Measurements from ENCODE around the gene NFAM1.

Gene NFAM1

DNA sequence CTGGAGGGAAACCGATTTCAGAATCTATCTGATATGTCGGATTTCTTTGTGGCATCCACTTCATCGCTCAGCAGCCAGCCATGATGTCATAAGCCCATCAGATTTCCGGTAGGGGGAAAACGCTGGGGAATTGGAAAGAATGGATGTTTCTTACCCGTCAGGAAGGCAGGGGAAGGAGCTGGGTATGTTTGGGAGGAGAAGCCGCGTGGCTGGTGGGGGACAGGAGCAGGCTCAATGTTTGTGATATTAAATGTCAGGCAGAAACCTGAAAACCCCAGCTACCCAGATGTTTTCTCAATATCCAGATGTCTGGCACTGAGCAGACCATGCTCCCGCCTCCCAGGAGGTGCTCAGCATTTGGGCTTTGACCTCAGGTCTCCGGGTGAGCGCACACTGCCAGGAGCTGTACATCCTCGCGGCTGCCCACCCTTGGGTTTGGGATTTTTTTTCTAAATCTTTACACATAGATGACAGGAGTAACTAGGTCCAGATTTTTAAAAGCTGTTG lies 67.5 kb downstream of the NFAM1 start:
- Histone ChIP-seq H3K27ac (no peak overlapping the region), H2AFZ (peak overlapping the region; percentile 33), H3K27me3 (ENCODE audit: control insufficient read depth, insufficient read depth, low read length) (no peaks in the 10 kb centered on the region), H3K79me2 (no peaks in the 10 kb centered on the region), H3K9me3 (ENCODE audit: control insufficient read depth, low read length) (no peaks in the 10 kb centered on the region), H3K36me3 (ENCODE audit: control insufficient read depth, insufficient read depth, low read length) (no peaks in the 10 kb centered on the region), H3K4me1 (peaks cover 3% of the 10 kb centered on the region), H3K4me2 (ENCODE audit: low read length) (no peak overlapping the region), H3K9ac (no peak overlapping the region), H3K4me3 (ENCODE audit: low read depth, low read length) (no peak overlapping the region)
- TF ChIP-seq, protein P1, sequence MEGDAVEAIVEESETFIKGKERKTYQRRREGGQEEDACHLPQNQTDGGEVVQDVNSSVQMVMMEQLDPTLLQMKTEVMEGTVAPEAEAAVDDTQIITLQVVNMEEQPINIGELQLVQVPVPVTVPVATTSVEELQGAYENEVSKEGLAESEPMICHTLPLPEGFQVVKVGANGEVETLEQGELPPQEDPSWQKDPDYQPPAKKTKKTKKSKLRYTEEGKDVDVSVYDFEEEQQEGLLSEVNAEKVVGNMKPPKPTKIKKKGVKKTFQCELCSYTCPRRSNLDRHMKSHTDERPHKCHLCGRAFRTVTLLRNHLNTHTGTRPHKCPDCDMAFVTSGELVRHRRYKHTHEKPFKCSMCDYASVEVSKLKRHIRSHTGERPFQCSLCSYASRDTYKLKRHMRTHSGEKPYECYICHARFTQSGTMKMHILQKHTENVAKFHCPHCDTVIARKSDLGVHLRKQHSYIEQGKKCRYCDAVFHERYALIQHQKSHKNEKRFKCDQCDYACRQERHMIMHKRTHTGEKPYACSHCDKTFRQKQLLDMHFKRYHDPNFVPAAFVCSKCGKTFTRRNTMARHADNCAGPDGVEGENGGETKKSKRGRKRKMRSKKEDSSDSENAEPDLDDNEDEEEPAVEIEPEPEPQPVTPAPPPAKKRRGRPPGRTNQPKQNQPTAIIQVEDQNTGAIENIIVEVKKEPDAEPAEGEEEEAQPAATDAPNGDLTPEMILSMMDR (IDR thresholded peaks at IDR 0.05), result no peak

DNA sequence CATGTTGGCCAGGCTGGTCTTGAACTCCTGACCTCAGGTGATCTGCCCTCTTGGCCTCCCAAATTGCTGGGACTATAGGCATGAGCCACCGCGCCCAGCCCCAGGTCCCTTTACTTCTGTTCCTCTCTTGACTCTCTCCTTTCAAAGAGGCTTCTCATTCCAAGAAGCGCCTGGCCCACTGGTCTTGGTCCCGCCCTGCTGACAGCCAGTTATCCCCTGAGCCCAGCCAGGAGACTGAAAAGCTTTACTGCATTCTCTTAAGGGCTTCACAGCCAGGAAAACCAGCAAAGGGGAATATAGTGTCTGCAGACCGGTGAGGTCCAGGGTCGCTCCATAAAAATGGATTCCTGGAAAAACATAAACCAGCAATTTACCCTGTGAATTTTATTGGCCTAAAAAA lies 68.3 kb downstream of the NFAM1 start:
- H3K9me3 ChIP-seq (ENCODE audit: control insufficient read depth, low read length), result no peaks in the 10 kb centered on the region
- no peak overlapping the region for H3K4me2 ChIP-seq (ENCODE audit: low read length)
- no peaks in the 10 kb centered on the region for H3K36me3 ChIP-seq (ENCODE audit: control insufficient read depth, insufficient read depth, low read length)
- H3K9ac ChIP-seq, result no peak overlapping the region
- no peaks in the 10 kb centered on the region for H3K79me2 ChIP-seq
- no peaks in the 10 kb centered on the region for H3K27me3 ChIP-seq (ENCODE audit: control insufficient read depth, insufficient read depth, low read length)
- H3K4me3 ChIP-seq (ENCODE audit: low read depth, low read length), result no peak overlapping the region
- no peak overlapping the region for H3K27ac ChIP-seq
- H2AFZ ChIP-seq, result no peak overlapping the region
- TF ChIP-seq, protein P1 (IDR thresholded peaks at IDR 0.05), result no peak
- H3K4me1 ChIP-seq, result no peaks in the 10 kb centered on the region

DNA sequence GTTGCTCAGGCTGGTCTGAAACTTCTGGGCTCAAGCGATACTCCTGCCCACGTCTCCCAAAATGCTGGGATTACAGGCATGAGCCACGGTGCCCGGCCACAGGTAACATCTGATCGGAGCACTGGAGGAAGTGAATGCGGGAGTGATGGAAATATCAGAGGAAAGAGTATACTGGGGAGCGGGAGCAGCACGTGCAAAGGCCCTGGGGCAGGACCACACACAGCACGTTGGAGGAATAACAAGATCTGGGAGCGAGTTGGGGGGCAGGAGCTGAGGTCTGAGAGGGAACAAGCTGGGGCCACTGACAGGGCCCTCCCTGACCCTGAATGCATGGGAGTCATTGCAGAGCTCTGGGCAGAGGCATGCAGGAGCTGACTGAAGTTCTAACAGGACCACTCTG lies 70.7 kb downstream of the NFAM1 start:
- no peak overlapping the region for H3K9ac ChIP-seq
- no peak overlapping the region for H3K4me2 ChIP-seq (ENCODE audit: low read length)
- no peaks in the 10 kb centered on the region for H3K27me3 ChIP-seq (ENCODE audit: control insufficient read depth, insufficient read depth, low read length)
- no peaks in the 10 kb centered on the region for H3K4me1 ChIP-seq
- no peak overlapping the region for H3K4me3 ChIP-seq (ENCODE audit: low read depth, low read length)
- no peaks in the 10 kb centered on the region for H3K36me3 ChIP-seq (ENCODE audit: control insufficient read depth, insufficient read depth, low read length)
- no peak overlapping the region for H3K27ac ChIP-seq
- H2AFZ ChIP-seq, result no peak overlapping the region
- TF ChIP-seq, protein P1 (IDR thresholded peaks at IDR 0.05), result no peak
- H3K9me3 ChIP-seq (ENCODE audit: control insufficient read depth, low read length), result no peaks in the 10 kb centered on the region
- no peaks in the 10 kb centered on the region for H3K79me2 ChIP-seq

DNA sequence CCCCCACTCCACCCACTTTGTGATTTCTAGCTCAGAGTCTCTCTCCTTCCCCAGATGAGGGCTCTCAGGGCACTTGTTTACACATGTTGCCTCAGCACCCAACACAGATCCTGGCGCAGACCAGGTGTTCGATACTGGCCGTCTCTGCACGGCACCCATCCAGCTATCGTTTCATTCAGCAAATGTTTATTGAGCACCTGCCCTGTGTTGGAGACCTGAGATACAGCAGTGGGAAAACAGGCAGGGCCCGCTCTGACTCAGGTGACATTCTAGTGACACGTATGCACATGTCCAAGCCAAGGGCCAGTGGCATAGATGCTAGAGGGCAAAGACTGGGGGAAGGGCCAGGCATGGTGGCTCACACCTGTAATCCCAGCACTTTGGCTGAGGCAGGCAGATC lies 71.9 kb downstream of the NFAM1 start:
- no peaks in the 10 kb centered on the region for H3K9me3 ChIP-seq (ENCODE audit: control insufficient read depth, low read length)
- no peak overlapping the region for H3K4me2 ChIP-seq (ENCODE audit: low read length)
- no peak overlapping the region for H3K27ac ChIP-seq
- H3K9ac ChIP-seq, result no peak overlapping the region
- H3K27me3 ChIP-seq (ENCODE audit: control insufficient read depth, insufficient read depth, low read length), result no peaks in the 10 kb centered on the region
- no peaks in the 10 kb centered on the region for H3K36me3 ChIP-seq (ENCODE audit: control insufficient read depth, insufficient read depth, low read length)
- H3K79me2 ChIP-seq, result no peaks in the 10 kb centered on the region
- H2AFZ ChIP-seq, result no peak overlapping the region
- no peak overlapping the region for H3K4me3 ChIP-seq (ENCODE audit: low read depth, low read length)
- no peaks in the 10 kb centered on the region for H3K4me1 ChIP-seq
- TF ChIP-seq, protein P1 (IDR thresholded peaks at IDR 0.05), result no peak
